Measurements from ENCODE around the gene SLC44A1. TPM values are rescaled to one million over a fixed set of nuclear protein-coding genes. Genes with fewer than 3 reads are reported as not detected.

Gene SLC44A1
- polyA plus RNA-seq, 1 of the 3 experiments (the other 2 are of a cell fraction) = 4.5 TPM

DNA sequence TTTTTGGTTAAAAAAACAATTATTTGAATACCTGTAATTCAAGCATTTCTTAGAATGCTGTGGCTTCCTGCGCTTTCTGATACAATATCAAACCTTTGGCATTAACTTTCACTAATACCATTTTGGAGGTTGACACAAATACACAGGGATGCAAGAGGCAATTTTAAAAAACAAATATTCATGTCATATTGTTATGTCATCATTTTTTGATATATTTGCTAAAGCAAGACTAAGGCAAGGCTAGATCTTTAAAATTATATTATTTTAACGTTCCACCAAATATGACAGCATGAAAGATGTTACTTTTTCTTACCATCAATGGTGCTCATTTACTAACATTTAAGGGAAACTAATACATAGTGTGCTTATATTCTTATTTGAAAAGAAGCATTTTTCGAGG, 110.0 kb downstream of the SLC44A1 start:
- H3K79me2 ChIP-seq (ENCODE audit: insufficient read depth) = no peaks in the 10 kb centered on the region
- POLR2A ChIA-PET = no interaction called here

DNA sequence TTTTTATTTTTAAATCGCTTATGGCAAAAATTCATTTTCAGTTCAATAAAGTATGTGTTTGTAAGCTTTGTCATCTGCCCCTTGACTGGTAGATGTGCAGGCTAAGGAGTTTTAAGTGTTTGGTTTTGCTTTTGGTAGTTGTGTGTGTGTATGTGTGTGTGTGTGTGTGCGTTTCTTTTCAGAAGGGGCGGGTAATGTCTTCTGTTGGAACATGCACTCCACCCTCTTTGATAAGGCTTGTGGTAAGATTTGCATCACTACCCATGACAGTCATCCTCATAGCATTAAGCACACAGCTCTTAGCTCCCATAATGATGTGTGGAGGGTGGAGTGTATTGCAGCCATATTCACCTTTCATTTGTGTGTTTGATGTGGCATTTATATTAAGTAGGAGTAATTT, 111.3 kb downstream of the SLC44A1 start:
- Histone ChIP-seq H3K27me3 (ENCODE audit: insufficient read depth) (no peaks in the 10 kb centered on the region), H3K9me2 (no peaks in the 10 kb centered on the region), H2AFZ (ENCODE audit: low read depth) (no peak overlapping the region), H3K9ac (no peak overlapping the region), H3K4me1 (ENCODE audit: control insufficient read depth in 1 of 2, insufficient read depth in 2 of 2, low read depth in 1 of 2, low read length in 1 of 2) (no peaks in the 10 kb centered on the region; a peak in 1 of 4 replicates), H3K79me2 (ENCODE audit: insufficient read depth) (no peaks in the 10 kb centered on the region), H3K27ac (ENCODE audit: low read depth in 2 of 2, low read length in 1 of 2) (no peak overlapping the region), H3K4me2 (no peak overlapping the region), H3K36me3 (replicated peaks in 1 of 2; ENCODE audit: control insufficient read depth in 1 of 2, insufficient read depth in 2 of 2, low read length in 1 of 2) (peaks cover 12 to 15% of the 10 kb centered on the region in 2 experiments), H3K9me3 (0 out of 2 replicates have a peak, but pooled peaks cover 2% of the 10 kb centered on the region), H4K20me1 (ENCODE audit: insufficient read depth) (no peaks in the 10 kb centered on the region), H3F3A (replicated peaks; ENCODE audit: insufficient read depth) (peaks cover 4% of the 10 kb centered on the region), H3K4me3 (ENCODE audit: low read depth in 2 of 2, low read length in 1 of 2) (no peak overlapping the region)
- 97% methylated on average over 3 of the region's 3 CpGs for WGBS (ENCODE audit: low lambda C conversion rate)
- ChIA-PET CTCF (interaction anchor here (0.8 kb wide), 1 partner anchor 15 kb away, joined by 3 read pairs; no protein-coding TSS in a partner anchor), POLR2A (no interaction called here)
- DNase-seq = no peak
- TF ChIP-seq RFX5 (IDR thresholded peaks at IDR 0.05; ENCODE audit: low read length) (no peak), NFIC (IDR thresholded peaks at IDR 0.05; ENCODE audit: borderline replicate concordance) (no peak), GATA2 (CRISPR knock-in tag; IDR thresholded peaks at IDR 0.05) (no peak), JUND (IDR thresholded peaks at IDR 0.05) (no peak), FOXM1 (IDR thresholded peaks at IDR 0.05; ENCODE audit: low read depth) (no peak), TEAD4 (IDR thresholded peaks at IDR 0.05; ENCODE audit: borderline replicate concordance, insufficient read depth) (no peak), MXI1 (IDR thresholded peaks at IDR 0.05; ENCODE audit: low read depth, low read length) (no peak)
- TF ChIP-seq, protein P1, sequence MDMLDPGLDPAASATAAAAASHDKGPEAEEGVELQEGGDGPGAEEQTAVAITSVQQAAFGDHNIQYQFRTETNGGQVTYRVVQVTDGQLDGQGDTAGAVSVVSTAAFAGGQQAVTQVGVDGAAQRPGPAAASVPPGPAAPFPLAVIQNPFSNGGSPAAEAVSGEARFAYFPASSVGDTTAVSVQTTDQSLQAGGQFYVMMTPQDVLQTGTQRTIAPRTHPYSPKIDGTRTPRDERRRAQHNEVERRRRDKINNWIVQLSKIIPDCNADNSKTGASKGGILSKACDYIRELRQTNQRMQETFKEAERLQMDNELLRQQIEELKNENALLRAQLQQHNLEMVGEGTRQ (IDR thresholded peaks at IDR 0.05; ENCODE audit: borderline replicate concordance, low read depth, low read length) = no peak
- TF ChIP-seq, protein P2, sequence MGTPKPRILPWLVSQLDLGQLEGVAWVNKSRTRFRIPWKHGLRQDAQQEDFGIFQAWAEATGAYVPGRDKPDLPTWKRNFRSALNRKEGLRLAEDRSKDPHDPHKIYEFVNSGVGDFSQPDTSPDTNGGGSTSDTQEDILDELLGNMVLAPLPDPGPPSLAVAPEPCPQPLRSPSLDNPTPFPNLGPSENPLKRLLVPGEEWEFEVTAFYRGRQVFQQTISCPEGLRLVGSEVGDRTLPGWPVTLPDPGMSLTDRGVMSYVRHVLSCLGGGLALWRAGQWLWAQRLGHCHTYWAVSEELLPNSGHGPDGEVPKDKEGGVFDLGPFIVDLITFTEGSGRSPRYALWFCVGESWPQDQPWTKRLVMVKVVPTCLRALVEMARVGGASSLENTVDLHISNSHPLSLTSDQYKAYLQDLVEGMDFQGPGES (IDR thresholded peaks at IDR 0.05; ENCODE audit: low read depth, low read length) = no peak
- TF ChIP-seq, protein P3, sequence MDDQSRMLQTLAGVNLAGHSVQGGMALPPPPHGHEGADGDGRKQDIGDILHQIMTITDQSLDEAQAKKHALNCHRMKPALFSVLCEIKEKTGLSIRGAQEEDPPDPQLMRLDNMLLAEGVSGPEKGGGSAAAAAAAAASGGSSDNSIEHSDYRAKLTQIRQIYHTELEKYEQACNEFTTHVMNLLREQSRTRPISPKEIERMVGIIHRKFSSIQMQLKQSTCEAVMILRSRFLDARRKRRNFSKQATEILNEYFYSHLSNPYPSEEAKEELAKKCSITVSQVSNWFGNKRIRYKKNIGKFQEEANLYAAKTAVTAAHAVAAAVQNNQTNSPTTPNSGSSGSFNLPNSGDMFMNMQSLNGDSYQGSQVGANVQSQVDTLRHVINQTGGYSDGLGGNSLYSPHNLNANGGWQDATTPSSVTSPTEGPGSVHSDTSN (IDR thresholded peaks at IDR 0.05) = no peak
- TF ChIP-seq, protein P4, sequence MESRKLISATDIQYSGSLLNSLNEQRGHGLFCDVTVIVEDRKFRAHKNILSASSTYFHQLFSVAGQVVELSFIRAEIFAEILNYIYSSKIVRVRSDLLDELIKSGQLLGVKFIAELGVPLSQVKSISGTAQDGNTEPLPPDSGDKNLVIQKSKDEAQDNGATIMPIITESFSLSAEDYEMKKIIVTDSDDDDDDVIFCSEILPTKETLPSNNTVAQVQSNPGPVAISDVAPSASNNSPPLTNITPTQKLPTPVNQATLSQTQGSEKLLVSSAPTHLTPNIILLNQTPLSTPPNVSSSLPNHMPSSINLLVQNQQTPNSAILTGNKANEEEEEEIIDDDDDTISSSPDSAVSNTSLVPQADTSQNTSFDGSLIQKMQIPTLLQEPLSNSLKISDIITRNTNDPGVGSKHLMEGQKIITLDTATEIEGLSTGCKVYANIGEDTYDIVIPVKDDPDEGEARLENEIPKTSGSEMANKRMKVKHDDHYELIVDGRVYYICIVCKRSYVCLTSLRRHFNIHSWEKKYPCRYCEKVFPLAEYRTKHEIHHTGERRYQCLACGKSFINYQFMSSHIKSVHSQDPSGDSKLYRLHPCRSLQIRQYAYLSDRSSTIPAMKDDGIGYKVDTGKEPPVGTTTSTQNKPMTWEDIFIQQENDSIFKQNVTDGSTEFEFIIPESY (IDR thresholded peaks at IDR 0.05; ENCODE audit: borderline replicate concordance, low read depth) = no peak
- TF ChIP-seq, protein P5, sequence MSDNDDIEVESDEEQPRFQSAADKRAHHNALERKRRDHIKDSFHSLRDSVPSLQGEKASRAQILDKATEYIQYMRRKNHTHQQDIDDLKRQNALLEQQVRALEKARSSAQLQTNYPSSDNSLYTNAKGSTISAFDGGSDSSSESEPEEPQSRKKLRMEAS (IDR thresholded peaks at IDR 0.05; ENCODE audit: low read depth) = no peak
- TF ChIP-seq, protein P6, sequence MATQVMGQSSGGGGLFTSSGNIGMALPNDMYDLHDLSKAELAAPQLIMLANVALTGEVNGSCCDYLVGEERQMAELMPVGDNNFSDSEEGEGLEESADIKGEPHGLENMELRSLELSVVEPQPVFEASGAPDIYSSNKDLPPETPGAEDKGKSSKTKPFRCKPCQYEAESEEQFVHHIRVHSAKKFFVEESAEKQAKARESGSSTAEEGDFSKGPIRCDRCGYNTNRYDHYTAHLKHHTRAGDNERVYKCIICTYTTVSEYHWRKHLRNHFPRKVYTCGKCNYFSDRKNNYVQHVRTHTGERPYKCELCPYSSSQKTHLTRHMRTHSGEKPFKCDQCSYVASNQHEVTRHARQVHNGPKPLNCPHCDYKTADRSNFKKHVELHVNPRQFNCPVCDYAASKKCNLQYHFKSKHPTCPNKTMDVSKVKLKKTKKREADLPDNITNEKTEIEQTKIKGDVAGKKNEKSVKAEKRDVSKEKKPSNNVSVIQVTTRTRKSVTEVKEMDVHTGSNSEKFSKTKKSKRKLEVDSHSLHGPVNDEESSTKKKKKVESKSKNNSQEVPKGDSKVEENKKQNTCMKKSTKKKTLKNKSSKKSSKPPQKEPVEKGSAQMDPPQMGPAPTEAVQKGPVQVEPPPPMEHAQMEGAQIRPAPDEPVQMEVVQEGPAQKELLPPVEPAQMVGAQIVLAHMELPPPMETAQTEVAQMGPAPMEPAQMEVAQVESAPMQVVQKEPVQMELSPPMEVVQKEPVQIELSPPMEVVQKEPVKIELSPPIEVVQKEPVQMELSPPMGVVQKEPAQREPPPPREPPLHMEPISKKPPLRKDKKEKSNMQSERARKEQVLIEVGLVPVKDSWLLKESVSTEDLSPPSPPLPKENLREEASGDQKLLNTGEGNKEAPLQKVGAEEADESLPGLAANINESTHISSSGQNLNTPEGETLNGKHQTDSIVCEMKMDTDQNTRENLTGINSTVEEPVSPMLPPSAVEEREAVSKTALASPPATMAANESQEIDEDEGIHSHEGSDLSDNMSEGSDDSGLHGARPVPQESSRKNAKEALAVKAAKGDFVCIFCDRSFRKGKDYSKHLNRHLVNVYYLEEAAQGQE (IDR thresholded peaks at IDR 0.05; ENCODE audit: low read depth, low read length) = no peak

More for the DNA sequence above, 110.0 kb downstream of the SLC44A1 start:
- H3F3A ChIP-seq (replicated peaks; ENCODE audit: insufficient read depth) = peaks cover 2% of the 10 kb centered on the region
- 0 out of 2 replicates have a peak, but pooled peaks cover 2% of the 10 kb centered on the region for H3K9me3 ChIP-seq
- no peaks in the 10 kb centered on the region for H4K20me1 ChIP-seq (ENCODE audit: insufficient read depth)
- no peak overlapping the region for H3K27ac ChIP-seq (ENCODE audit: low read depth in 2 of 2, low read length in 1 of 2)
- no peaks in the 10 kb centered on the region for H3K9me2 ChIP-seq
- H3K9ac ChIP-seq = no peak overlapping the region
- WGBS (ENCODE audit: low lambda C conversion rate) = 93% methylated on average over 3 of the region's 3 CpGs
- peaks cover 6 to 10% of the 10 kb centered on the region in 2 experiments for H3K36me3 ChIP-seq (replicated peaks in 1 of 2; ENCODE audit: control insufficient read depth in 1 of 2, insufficient read depth in 2 of 2, low read length in 1 of 2)
- TF ChIP-seq JUND (IDR thresholded peaks at IDR 0.05) (no peak), YY1 (IDR thresholded peaks at IDR 0.05; ENCODE audit: low read depth) (no peak), GABPA (IDR thresholded peaks at IDR 0.05; ENCODE audit: low read depth) (no peak), EZH2phosphoT487 (IDR thresholded peaks at IDR 0.05; ENCODE audit: borderline replicate concordance, low read depth) (no peak), EP300 (IDR thresholded peaks at IDR 0.05; ENCODE audit: borderline replicate concordance in 1 of 2, low read depth in 1 of 2, low read length in 1 of 2) (no peak)
- no peak for DNase-seq
- no peak overlapping the region for H3K4me2 ChIP-seq
- H3K4me3 ChIP-seq (ENCODE audit: low read depth in 2 of 2, low read length in 1 of 2) = no peak overlapping the region
- H2AFZ ChIP-seq (ENCODE audit: low read depth) = no peak overlapping the region
- CTCF ChIA-PET = no interaction called here
- no peaks in the 10 kb centered on the region for H3K4me1 ChIP-seq (ENCODE audit: control insufficient read depth in 1 of 2, insufficient read depth in 2 of 2, low read depth in 1 of 2, low read length in 1 of 2)
- no peaks in the 10 kb centered on the region for H3K27me3 ChIP-seq (ENCODE audit: insufficient read depth)
